DMS53 (cell line): ENCODE results near the gene ABCG4.
A peak's percentile ranks its signal among the peaks of the same experiment; 100 is the strongest.

Source experiments
- DNase-seq: peaks from one replicate; lab custom pipeline; 2025; lab: John Stamatoyannopoulos, UW

The ABCG4 gene

DNA sequence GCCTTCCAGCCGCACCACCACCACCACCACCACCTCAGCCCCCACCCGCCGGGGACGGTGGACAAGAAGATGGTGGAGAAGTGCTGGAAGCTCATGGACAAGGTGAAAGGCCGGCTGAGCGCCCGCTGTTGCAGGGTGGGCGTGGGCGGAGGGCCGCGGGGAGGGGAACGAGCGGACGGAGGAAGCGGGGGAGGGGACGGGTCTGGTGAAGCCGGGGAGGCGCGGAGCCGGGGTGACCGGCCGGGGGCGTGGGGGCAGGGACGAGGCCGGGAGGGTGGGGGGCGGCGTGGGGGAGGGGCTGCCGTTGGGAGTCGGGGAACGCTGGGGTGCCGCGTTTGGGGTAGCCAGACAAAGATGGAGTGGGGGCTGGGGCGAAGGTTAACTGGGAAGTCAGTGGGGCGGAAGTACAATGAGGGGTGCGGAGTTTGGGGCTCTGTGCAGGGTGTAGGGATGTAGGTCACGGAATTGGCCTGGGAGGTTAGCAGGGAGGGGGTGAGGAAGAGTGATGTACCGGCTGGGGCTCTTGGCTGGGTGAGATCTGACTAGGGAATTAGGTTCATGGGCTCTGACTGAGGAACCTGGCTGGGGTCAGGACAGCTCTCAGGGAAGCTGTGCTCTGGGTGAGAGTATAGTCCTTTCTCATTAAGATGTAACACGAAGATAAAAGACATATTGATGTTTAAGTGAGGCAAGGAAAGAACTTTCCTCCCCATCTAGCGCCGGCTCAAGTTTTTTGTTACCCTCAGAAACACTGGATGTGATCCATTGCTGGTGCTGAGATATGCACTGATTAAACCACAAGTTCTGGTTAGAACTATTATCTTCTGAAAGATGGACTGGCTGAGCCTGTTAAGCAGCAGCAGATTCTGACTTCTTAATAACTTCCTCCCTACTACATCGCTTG lies 57.9 kb downstream of the ABCG4 start:
- peak; percentile 72 for DNase-seq

DNA sequence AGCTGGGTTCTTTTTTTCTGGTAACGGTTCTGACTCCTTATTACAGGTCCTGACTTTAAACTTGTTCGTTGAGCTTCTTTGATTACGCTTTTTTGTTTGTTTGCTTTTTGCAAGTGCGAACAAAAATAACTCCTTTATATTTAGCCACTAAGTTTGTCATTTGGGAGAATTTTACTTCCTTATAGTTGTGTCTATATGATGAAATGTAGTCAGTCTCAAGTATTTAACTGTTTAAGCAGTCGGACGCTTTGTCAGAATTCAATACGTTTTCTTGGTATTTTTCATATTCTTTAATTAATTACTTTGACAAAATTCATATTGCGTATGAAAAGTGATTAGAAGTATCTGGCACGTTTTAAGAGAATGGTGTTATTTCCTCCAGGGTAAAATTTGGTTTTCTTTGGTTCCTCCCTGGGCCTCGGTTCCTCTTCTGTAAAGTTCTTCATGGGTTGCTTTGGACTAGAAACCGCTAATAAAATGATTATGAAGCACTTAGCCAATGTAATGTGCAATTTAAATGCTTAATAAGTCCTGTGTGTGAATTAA lies 58.6 kb downstream of the ABCG4 start:
- DNase-seq, result no peak

DNA sequence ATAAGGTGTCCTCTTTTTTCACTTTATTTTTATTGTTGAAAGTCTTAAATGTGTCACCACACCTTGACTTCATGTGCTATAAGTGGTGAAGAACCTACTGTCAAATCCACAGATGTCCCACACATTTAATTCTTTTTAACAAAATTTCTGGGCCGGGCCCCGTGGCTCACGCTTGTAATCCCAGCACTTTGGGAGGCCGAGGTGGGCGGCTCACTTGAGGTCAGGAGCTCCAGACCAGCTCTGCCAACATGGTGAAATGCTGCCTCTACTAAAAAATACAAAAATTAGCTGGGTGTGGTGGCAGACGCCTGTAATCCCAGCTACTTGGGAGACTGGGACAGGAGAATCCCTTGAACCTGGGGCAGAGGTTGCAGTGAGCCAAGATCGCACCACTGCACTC lies 60.3 kb downstream of the ABCG4 start:
- DNase-seq, result no peak

DNA sequence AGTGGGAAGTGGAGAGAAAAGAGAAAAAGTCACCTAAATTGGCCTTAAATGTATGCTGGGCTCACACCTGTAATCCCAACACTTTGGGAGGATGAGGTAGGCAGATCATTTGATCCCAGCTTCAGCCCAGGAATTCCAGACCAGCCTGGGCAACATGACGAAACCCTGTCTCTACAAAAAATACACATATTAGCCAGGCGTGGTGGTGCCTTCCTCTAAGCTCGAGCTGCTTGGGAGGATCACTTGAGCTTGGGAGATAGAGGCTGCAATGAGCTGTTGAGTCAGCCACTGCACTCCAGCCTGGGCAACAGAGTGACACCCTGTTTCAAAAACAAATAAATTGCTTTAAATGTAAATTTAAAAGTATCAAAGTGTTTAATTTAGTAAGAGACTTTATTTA lies 61.2 kb downstream of the ABCG4 start:
- no peak for DNase-seq
